PC-9 (cell line): ENCODE results near the gene UNC5C. TPM values are rescaled to one million over a fixed set of nuclear protein-coding genes. Genes with fewer than 3 reads are reported as not detected.

Experiments used
- BruUV-seq: library from RNA; stranded (reverse); fragments of 400-500 nt; replicated peaks from 2 replicates; lab custom pipeline; 2021; lab: Mats Ljungman, UMichigan
- CTCF ChIA-PET: fragments of 300-600 bp; sonication (Branson Sonifier 250); formaldehyde crosslinking; loops from one replicate; lab custom pipeline; 2022; ENCODE audit warnings: antibody characterized with exemption; lab: Charles Lee
- POLR2A ChIA-PET: fragments of 300-600 bp; sonication (Branson Sonifier 250); formaldehyde crosslinking; loops from one replicate; lab custom pipeline; 2022; ENCODE audit warnings: antibody characterized with exemption; ENCODE audit not compliant: unreplicated experiment; lab: Charles Lee
- DNase-seq, 2 experiments: peaks; one replicate each; pipeline versions ENCODE4 v3.0.0 to v3.0.0-alpha.2; 2015 to 2022; ENCODE audit warnings: mixed read lengths in 1 of 2
- H2AFZ ChIP-seq: fragments of 200-600 bp; sonication (generic); 2 replicates; pipeline ENCODE4 v1.8.1; 2017; ENCODE audit warnings: antibody characterized with exemption
- H3F3A ChIP-seq: fragments of 200-600 bp; sonication (generic); 2 replicates; pipeline ENCODE4 v1.8.1; 2017; ENCODE audit warnings: antibody characterized with exemption, mild to moderate bottlenecking, low read depth; ENCODE audit not compliant: insufficient read depth
- H3K27ac ChIP-seq: fragments of 200-600 bp; sonication (generic); 2 replicates; pipeline ENCODE4 v1.6.1; 2016; ENCODE audit warnings: mixed run types
- H3K27me3 ChIP-seq: fragments of 200-600 bp; sonication (generic); 2 replicates; pipeline ENCODE4 v1.6.1; 2016; ENCODE audit warnings: low read depth, mixed run types; ENCODE audit not compliant: insufficient read depth
- H3K36me3 ChIP-seq: fragments of 200-600 bp; sonication (generic); 2 replicates; pipeline ENCODE4 v1.6.1; 2016; ENCODE audit warnings: low read depth, mixed run types
- H3K4me1 ChIP-seq: fragments of 200-600 bp; sonication (generic); replicated peaks from 2 replicates; pipeline ENCODE4 v1.6.1; 2016; ENCODE audit warnings: mixed run types; ENCODE audit not compliant: insufficient read depth
- H3K4me2 ChIP-seq: fragments of 200-600 bp; sonication (generic); 2 replicates; pipeline ENCODE4 v1.6.1; 2017; ENCODE audit warnings: mixed run types
- H3K4me3 ChIP-seq: fragments of 200-600 bp; sonication (generic); 2 replicates; pipeline ENCODE4 v1.6.1; 2016; ENCODE audit warnings: mixed run types
- H3K79me2 ChIP-seq: fragments of 200-600 bp; sonication (generic); 2 replicates; pipeline ENCODE4 v1.6.1; 2017; ENCODE audit warnings: low read depth, mixed run types
- H3K9me2 ChIP-seq: fragments of 200-600 bp; sonication (generic); 2 replicates; pipeline ENCODE4 v1.8.1; 2017; ENCODE audit warnings: mild to moderate bottlenecking; ENCODE audit not compliant: insufficient read depth
- H3K9me3 ChIP-seq: fragments of 200-600 bp; sonication (generic); 2 replicates; pipeline ENCODE4 v1.8.1; 2016; ENCODE audit warnings: low read depth; ENCODE audit not compliant: insufficient read depth
- H4K20me1 ChIP-seq: fragments of 200-600 bp; sonication (generic); 2 replicates; pipeline ENCODE4 v1.8.1; 2017; ENCODE audit not compliant: insufficient read depth
- CTCF ChIP-seq: fragments of 200-600 bp; sonication (generic); conservative IDR thresholded peaks from 2 replicates; pipeline ENCODE4 v1.6.1; 2017; ENCODE audit warnings: mixed run types, antibody characterized with exemption, mild to moderate bottlenecking, moderate library complexity
- EZH2 ChIP-seq: fragments of 200-600 bp; sonication (generic); IDR thresholded peaks from 2 replicates; pipeline ENCODE4 v1.8.0; 2017; ENCODE audit warnings: antibody characterized with exemption, low read depth
- intact Hi-C: fragments of 100-400 bp; cut with micrococcal nuclease; formaldehyde crosslinking; loops from one replicate; pipeline ENCODE4 v1.10.0; 2022; ENCODE audit not compliant: unreplicated experiment
- total RNA-seq: library from RNA; stranded (reverse); gene quantifications from 2 replicates; pipeline ENCODE4 v1.2.3, GENCODE V29; 2021

The UNC5C gene
- total RNA-seq, 1 experiment from 2014 or later, result not detected

- intact Hi-C loops, result no loop called here
- H3K4me2 ChIP-seq, result no peak overlapping the region
- H3K27ac ChIP-seq, result no peak overlapping the region
Observed at GRCh38 chr4:95478679-95479078, 70.1 kb downstream of the UNC5C start.

GRCh38 chr4:95476121-95476520, 72.7 kb downstream of the UNC5C start:
- Histone ChIP-seq H3K36me3 (no peaks in the 10 kb centered on the region), H4K20me1 (no peaks in the 10 kb centered on the region), H3K79me2 (no peaks in the 10 kb centered on the region), H3K4me1 (no peaks in the 10 kb centered on the region), H3K9me2 (no peaks in the 10 kb centered on the region), H2AFZ (no peak overlapping the region), H3F3A (no peaks in the 10 kb centered on the region), H3K27me3 (no peaks in the 10 kb centered on the region), H3K27ac (no peak overlapping the region), H3K4me3 (no peak overlapping the region), H3K4me2 (no peak overlapping the region), H3K9me3 (no peaks in the 10 kb centered on the region)
- no peak for TF ChIP-seq EZH2
- TF ChIP-seq CTCF, result no peak
- DNase-seq, result no peak
- POLR2A ChIA-PET, result no interaction called here
- CTCF ChIA-PET, result no interaction called here
- no TSS peak for BruUV-seq
- intact Hi-C loops, result no loop called here

More at GRCh38 chr4:95478679-95479078, 70.1 kb downstream of the UNC5C start:
- no TSS peak for BruUV-seq
- Histone ChIP-seq H4K20me1 (no peaks in the 10 kb centered on the region), H3K27me3 (no peaks in the 10 kb centered on the region), H3K79me2 (no peaks in the 10 kb centered on the region), H3K36me3 (no peaks in the 10 kb centered on the region), H2AFZ (no peak overlapping the region), H3K9me2 (no peaks in the 10 kb centered on the region), H3K9me3 (no peaks in the 10 kb centered on the region), H3K4me1 (no peaks in the 10 kb centered on the region), H3K4me3 (no peak overlapping the region), H3F3A (no peaks in the 10 kb centered on the region)
- no peak for TF ChIP-seq EZH2
- no peak for TF ChIP-seq CTCF
- CTCF ChIA-PET, result no interaction called here
- POLR2A ChIA-PET, result no interaction called here
- DNase-seq, result no peak

GRCh38 chr4:95472534-95472933, 76.2 kb downstream of the UNC5C start:
- no peaks in the 10 kb centered on the region for H3F3A ChIP-seq
- POLR2A ChIA-PET, result no interaction called here
- BruUV-seq, result no TSS peak

More at GRCh38 chr4:95472534-95472933, 76.2 kb downstream of the UNC5C start:
- Histone ChIP-seq H3K79me2 (no peaks in the 10 kb centered on the region), H3K4me2 (no peak overlapping the region), H4K20me1 (no peaks in the 10 kb centered on the region), H3K36me3 (no peaks in the 10 kb centered on the region), H2AFZ (no peak overlapping the region), H3K27me3 (no peaks in the 10 kb centered on the region), H3K4me1 (no peaks in the 10 kb centered on the region), H3K27ac (no peak overlapping the region), H3K4me3 (no peak overlapping the region), H3K9me2 (no peaks in the 10 kb centered on the region), H3K9me3 (no peaks in the 10 kb centered on the region)
- intact Hi-C loops, result no loop called here
- TF ChIP-seq EZH2 (no peak), CTCF (no peak)
- DNase-seq, result no peak
- CTCF ChIA-PET, result no interaction called here
